HCT116 (cell line): ENCODE results near the gene TTLL10.

ENCODE experiments used
- EGR1 ChIP-seq: IDR thresholded peaks from 2 replicates; pipeline ENCODE4 v1.6.1; 2012; ENCODE audit warnings: low read depth
- EZH2 ChIP-seq: fragments of 200-600 bp; sonication (generic); IDR thresholded peaks from 2 replicates; pipeline ENCODE4 v1.6.1; 2017; ENCODE audit warnings: antibody characterized with exemption, mixed run types
- POLR2A ChIP-seq: IDR thresholded peaks from 2 replicates; pipeline ENCODE4 v1.7.0; 2011; ENCODE audit warnings: borderline replicate concordance; ENCODE audit not compliant: insufficient read depth, insufficient read length; ENCODE audit errors: extremely low read depth
- TCF7L2 ChIP-seq: IDR thresholded peaks from 2 replicates; pipeline ENCODE4 v1.7.0; 2011; ENCODE audit warnings: borderline replicate concordance, inconsistent platforms; ENCODE audit not compliant: insufficient read depth, insufficient read length; ENCODE audit errors: extremely low read depth
- ZNF274 ChIP-seq: fragments of 200-500 bp; sonication (Bioruptor generic); IDR thresholded peaks from 2 replicates; pipeline ENCODE4 v1.6.1; 2014; ENCODE audit warnings: mild to moderate bottlenecking, low read depth, low read length, inconsistent platforms
- TF ChIP-seq, protein P1 (sequence below), 3 experiments: fragments of 200-600 bp in 1 of 3; sonication (generic) in 1 of 3; IDR thresholded peaks in 2 of 3; conservative IDR thresholded peaks in 1 of 3; 2 replicates each; pipeline ENCODE4 v1.5.1; 2012 to 2017; ENCODE audit warnings: low read depth in 2 of 3, low read length in 2 of 3, antibody characterized with exemption in 1 of 3, borderline replicate concordance in 1 of 3, control low read depth in 1 of 3, mild to moderate bottlenecking in 1 of 3, mixed read lengths in 1 of 3, mixed run types in 1 of 3, moderate library complexity in 1 of 3; ENCODE audit not compliant: insufficient read depth in 1 of 3
- TF ChIP-seq, protein P2 (sequence below): IDR thresholded peaks from 2 replicates; pipeline ENCODE4 v1.6.1; 2012

DNA sequence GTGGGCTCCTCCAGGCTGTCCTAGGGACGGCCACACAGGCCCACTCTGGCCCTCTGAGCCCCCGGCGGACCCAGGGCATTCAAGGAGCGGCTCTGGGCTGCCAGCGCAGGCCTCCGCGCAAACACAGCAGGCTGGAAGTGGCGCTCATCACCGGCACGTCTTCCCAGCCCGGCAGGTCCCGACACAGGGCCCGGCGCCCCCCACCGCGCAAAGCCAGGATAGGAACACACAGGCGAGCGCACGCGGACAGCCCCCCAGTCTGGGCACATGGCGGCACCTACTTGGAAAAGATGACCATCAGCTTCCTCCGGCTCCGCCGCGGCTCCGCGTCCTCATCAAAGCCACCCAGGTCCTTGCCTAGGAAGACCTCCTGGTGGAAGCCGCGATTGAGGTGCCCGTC is 54.5 kb downstream of the TTLL10 start:
- TF ChIP-seq, protein P1, sequence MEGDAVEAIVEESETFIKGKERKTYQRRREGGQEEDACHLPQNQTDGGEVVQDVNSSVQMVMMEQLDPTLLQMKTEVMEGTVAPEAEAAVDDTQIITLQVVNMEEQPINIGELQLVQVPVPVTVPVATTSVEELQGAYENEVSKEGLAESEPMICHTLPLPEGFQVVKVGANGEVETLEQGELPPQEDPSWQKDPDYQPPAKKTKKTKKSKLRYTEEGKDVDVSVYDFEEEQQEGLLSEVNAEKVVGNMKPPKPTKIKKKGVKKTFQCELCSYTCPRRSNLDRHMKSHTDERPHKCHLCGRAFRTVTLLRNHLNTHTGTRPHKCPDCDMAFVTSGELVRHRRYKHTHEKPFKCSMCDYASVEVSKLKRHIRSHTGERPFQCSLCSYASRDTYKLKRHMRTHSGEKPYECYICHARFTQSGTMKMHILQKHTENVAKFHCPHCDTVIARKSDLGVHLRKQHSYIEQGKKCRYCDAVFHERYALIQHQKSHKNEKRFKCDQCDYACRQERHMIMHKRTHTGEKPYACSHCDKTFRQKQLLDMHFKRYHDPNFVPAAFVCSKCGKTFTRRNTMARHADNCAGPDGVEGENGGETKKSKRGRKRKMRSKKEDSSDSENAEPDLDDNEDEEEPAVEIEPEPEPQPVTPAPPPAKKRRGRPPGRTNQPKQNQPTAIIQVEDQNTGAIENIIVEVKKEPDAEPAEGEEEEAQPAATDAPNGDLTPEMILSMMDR (IDR thresholded peaks at IDR 0.05 in 2 of 3, conservative IDR thresholded peaks at IDR 0.05 in 1 of 3; ENCODE audit: borderline replicate concordance in 1 of 3, insufficient read depth in 1 of 3, low read depth in 2 of 3, low read length in 2 of 3): no peak
- TF ChIP-seq TCF7L2: no peak
- TF ChIP-seq POLR2A: no peak
- TF ChIP-seq EZH2: no peak
- no peak for TF ChIP-seq ZNF274
- no peak for TF ChIP-seq EGR1
- TF ChIP-seq, protein P2, sequence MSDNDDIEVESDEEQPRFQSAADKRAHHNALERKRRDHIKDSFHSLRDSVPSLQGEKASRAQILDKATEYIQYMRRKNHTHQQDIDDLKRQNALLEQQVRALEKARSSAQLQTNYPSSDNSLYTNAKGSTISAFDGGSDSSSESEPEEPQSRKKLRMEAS: no peak
